HEK293 (cell line): ENCODE measurements around the gene ATP10A.

Experiments used
- CTCF ChIA-PET: fragments of 350-600 bp; formaldehyde crosslinking; extraction: SDS; loops from one replicate; lab custom pipeline; 2021; ENCODE audit warnings: antibody characterized with exemption; lab: Yijun Ruan, JAX
- POLR2A ChIA-PET: fragments of 300-600 bp; formaldehyde crosslinking; extraction: SDS; loops from one replicate; lab custom pipeline; 2020; ENCODE audit warnings: antibody characterized with exemption, inconsistent platforms; lab: Yijun Ruan, JAX
- H3K27ac ChIP-seq: fragments of 200-500 bp; sonication (Bioruptor generic); 2 replicates; pipeline ENCODE4 v1.5.1; 2014; ENCODE audit warnings: low read depth, low read length, control low read depth, inconsistent platforms; ENCODE audit errors: extremely low read depth
- H3K36me3 ChIP-seq, 2 experiments: fragments of 200-500 bp in 1 of 2; sonication (Bioruptor generic) in 1 of 2; 1 replicate in 1 of 2; 2 replicates in 1 of 2; pipeline ENCODE4 v1.5.1; 2014 to 2017; ENCODE audit warnings: inconsistent platforms in 2 of 2, low read length in 2 of 2; ENCODE audit not compliant: control insufficient read depth in 2 of 2, insufficient read depth in 1 of 2
- H3K4me1 ChIP-seq: fragments of 200-500 bp; sonication (Bioruptor generic); 2 replicates; pipeline ENCODE4 v1.5.1; 2014; ENCODE audit warnings: mild to moderate bottlenecking, low read length, inconsistent platforms; ENCODE audit not compliant: control insufficient read depth, insufficient read depth
- H3K4me3 ChIP-seq: 2 replicates; pipeline ENCODE4 v1.5.1; 2011; ENCODE audit warnings: low read depth, mild to moderate bottlenecking, control low read depth, low read length, moderate library complexity
- H3K9me3 ChIP-seq: fragments of 200-500 bp; sonication (Bioruptor generic); 2 replicates; pipeline ENCODE4 v1.5.1; 2014; ENCODE audit warnings: low read depth, low read length, inconsistent platforms; ENCODE audit not compliant: control insufficient read depth, insufficient read depth
- EGR2 ChIP-seq: fragments of 450-650 bp; formaldehyde crosslinking; IDR thresholded peaks from 2 replicates; pipeline ENCODE4 v1.5.1; 2016; ENCODE audit warnings: low read depth, missing biosample characterization, missing genetic modification characterization
- HIC1 ChIP-seq: fragments of 450-650 bp; formaldehyde crosslinking; IDR thresholded peaks from 2 replicates; pipeline ENCODE4 v1.5.1; 2016; ENCODE audit warnings: missing biosample characterization, missing genetic modification characterization
- IKZF3 ChIP-seq: fragments of 450-650 bp; IDR thresholded peaks from 2 replicates; pipeline ENCODE4 v1.5.0; 2018; ENCODE audit warnings: missing biosample characterization, mild to moderate bottlenecking, missing genetic modification characterization, moderate library complexity
- OVOL3 ChIP-seq: fragments of 450-650 bp; formaldehyde crosslinking; IDR thresholded peaks from 2 replicates; pipeline ENCODE4 v1.5.1; 2016; ENCODE audit warnings: missing biosample characterization, missing genetic modification characterization
- RBAK ChIP-seq: fragments of 450-650 bp; formaldehyde crosslinking; IDR thresholded peaks from 2 replicates; pipeline ENCODE4 v1.5.1; 2016; ENCODE audit warnings: missing biosample characterization, missing genetic modification characterization
- SP7 ChIP-seq: fragments of 450-650 bp; formaldehyde crosslinking; IDR thresholded peaks from 2 replicates; pipeline ENCODE4 v1.5.1; 2016; ENCODE audit warnings: missing biosample characterization, missing genetic modification characterization
- ZBTB21 ChIP-seq: fragments of 450-650 bp; formaldehyde crosslinking; IDR thresholded peaks from 2 replicates; pipeline ENCODE4 v1.5.1; 2017; ENCODE audit warnings: missing biosample characterization, missing genetic modification characterization
- ZNF10 ChIP-seq: fragments of 450-650 bp; formaldehyde crosslinking; IDR thresholded peaks from 2 replicates; pipeline ENCODE4 v1.5.1; 2017; ENCODE audit warnings: missing biosample characterization, missing genetic modification characterization
- ZNF280C ChIP-seq: fragments of 450-650 bp; formaldehyde crosslinking; IDR thresholded peaks from 2 replicates; pipeline ENCODE4 v1.5.1; 2016; ENCODE audit warnings: missing biosample characterization, missing genetic modification characterization
- ZNF302 ChIP-seq: fragments of 450-650 bp; formaldehyde crosslinking; IDR thresholded peaks from 2 replicates; pipeline ENCODE4 v1.5.1; 2016; ENCODE audit warnings: missing biosample characterization, missing genetic modification characterization, low read depth
- ZNF416 ChIP-seq: fragments of 450-650 bp; formaldehyde crosslinking; IDR thresholded peaks from 2 replicates; pipeline ENCODE4 v1.5.1; 2016; ENCODE audit warnings: missing biosample characterization, missing genetic modification characterization
- ZNF596 ChIP-seq: fragments of 450-650 bp; IDR thresholded peaks from 2 replicates; pipeline ENCODE4 v1.5.0; 2018; ENCODE audit warnings: missing biosample characterization, mild to moderate bottlenecking, missing genetic modification characterization, moderate library complexity
- ZNF645 ChIP-seq: fragments of 450-650 bp; formaldehyde crosslinking; IDR thresholded peaks from 2 replicates; pipeline ENCODE4; 2016; ENCODE audit warnings: missing biosample characterization, missing genetic modification characterization
- ZNF654 ChIP-seq: fragments of 450-650 bp; formaldehyde crosslinking; IDR thresholded peaks from 2 replicates; pipeline ENCODE4 v1.5.1; 2016; ENCODE audit warnings: low read depth, missing biosample characterization, missing genetic modification characterization
- ZNF707 ChIP-seq: fragments of 450-650 bp; formaldehyde crosslinking; IDR thresholded peaks from 2 replicates; pipeline ENCODE4 v1.5.1; 2016; ENCODE audit warnings: missing biosample characterization, missing genetic modification characterization
- ZNF792 ChIP-seq: fragments of 450-650 bp; formaldehyde crosslinking; IDR thresholded peaks from 2 replicates; pipeline ENCODE4 v1.5.1; 2016; ENCODE audit warnings: missing biosample characterization, missing genetic modification characterization
- TF ChIP-seq, protein P1 (sequence below): fragments of 450-650 bp; formaldehyde crosslinking; IDR thresholded peaks from 2 replicates; pipeline ENCODE4 v1.5.1; 2016; ENCODE audit warnings: missing biosample characterization, missing genetic modification characterization
- TF ChIP-seq, protein P2 (sequence below): fragments of 450-650 bp; formaldehyde crosslinking; IDR thresholded peaks from 2 replicates; pipeline ENCODE4 v1.5.1; 2016; ENCODE audit warnings: missing biosample characterization, missing genetic modification characterization

Gene ATP10A

DNA sequence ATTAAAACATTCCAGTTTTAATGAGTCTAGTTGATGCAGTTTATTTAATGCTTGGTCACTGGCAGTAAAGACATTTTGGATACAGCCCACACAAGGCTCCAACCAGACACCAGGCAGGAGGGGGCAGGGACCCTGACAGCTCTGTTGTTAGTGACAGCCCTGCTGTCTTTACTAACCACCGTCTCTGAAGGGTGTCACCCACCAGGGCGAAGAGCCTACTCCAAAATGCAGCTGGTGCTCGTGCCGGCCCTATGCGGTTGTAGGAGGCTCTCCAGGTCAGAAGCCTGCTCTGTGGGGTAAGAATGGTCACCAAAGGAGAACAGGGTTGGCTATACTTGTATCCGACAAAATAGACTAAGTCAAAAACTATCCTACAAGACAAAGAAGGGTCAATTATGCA, 132.2 kb downstream of the ATP10A start:
- TF ChIP-seq EGR2 (tag by site-specific recombination) (no peak), ZBTB21 (tag by site-specific recombination) (no peak), HIC1 (no peak), IKZF3 (tag by site-specific recombination) (no peak), ZNF707 (no peak), ZNF654 (tag by site-specific recombination) (no peak), OVOL3 (tag by site-specific recombination) (no peak), ZNF10 (tag by site-specific recombination) (no peak), ZNF792 (tag by site-specific recombination) (no peak), ZNF596 (tag by site-specific recombination) (no peak)
- TF ChIP-seq, protein P1, sequence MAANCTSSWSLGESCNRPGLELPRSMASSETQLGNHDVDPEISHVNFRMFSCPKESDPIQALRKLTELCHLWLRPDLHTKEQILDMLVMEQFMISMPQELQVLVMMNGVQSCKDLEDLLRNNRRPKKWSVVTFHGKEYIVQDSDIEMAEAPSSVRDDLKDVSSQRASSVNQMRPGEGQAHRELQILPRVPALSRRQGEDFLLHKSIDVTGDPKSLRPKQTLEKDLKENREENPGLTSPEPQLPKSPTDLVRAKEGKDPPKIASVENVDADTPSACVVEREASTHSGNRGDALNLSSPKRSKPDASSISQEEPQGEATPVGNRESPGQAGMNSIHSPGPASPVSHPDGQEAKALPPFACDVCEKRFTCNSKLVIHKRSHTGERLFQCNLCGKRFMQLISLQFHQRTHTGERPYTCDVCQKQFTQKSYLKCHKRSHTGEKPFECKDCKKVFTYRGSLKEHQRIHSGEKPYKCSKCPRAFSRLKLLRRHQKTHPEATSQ (tag by site-specific recombination) = no peak
- TF ChIP-seq, protein P2, sequence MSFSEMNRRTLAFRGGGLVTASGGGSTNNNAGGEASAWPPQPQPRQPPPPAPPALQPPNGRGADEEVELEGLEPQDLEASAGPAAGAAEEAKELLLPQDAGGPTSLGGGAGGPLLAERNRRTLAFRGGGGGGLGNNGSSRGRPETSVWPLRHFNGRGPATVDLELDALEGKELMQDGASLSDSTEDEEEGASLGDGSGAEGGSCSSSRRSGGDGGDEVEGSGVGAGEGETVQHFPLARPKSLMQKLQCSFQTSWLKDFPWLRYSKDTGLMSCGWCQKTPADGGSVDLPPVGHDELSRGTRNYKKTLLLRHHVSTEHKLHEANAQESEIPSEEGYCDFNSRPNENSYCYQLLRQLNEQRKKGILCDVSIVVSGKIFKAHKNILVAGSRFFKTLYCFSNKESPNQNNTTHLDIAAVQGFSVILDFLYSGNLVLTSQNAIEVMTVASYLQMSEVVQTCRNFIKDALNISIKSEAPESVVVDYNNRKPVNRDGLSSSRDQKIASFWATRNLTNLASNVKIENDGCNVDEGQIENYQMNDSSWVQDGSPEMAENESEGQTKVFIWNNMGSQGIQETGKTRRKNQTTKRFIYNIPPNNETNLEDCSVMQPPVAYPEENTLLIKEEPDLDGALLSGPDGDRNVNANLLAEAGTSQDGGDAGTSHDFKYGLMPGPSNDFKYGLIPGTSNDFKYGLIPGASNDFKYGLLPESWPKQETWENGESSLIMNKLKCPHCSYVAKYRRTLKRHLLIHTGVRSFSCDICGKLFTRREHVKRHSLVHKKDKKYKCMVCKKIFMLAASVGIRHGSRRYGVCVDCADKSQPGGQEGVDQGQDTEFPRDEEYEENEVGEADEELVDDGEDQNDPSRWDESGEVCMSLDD = no peak
- H3K4me3 ChIP-seq = no peak overlapping the region
- ChIA-PET POLR2A (no interaction called here), CTCF (no interaction called here)
- H3K36me3 ChIP-seq = no peaks in the 10 kb centered on the region
- H3K4me1 ChIP-seq = no peaks in the 10 kb centered on the region
- no peak overlapping the region for H3K27ac ChIP-seq
- no peaks in the 10 kb centered on the region for H3K9me3 ChIP-seq

- no peaks in the 10 kb centered on the region for H3K4me1 ChIP-seq
- TF ChIP-seq RBAK (tag by site-specific recombination) = no peak
- no peak for TF ChIP-seq ZNF280C (tag by site-specific recombination)
- no peak for TF ChIP-seq ZNF416 (tag by site-specific recombination)
- TF ChIP-seq ZNF302 (tag by site-specific recombination) = no peak
- TF ChIP-seq SP7 (tag by site-specific recombination) = no peak
- TF ChIP-seq EGR2 (tag by site-specific recombination) = no peak
- TF ChIP-seq ZNF645 (tag by site-specific recombination) = no peak
- TF ChIP-seq, all 188 proteins: peak for 0
- Histone ChIP-seq H3K36me3 (no peaks in the 10 kb centered on the region), H3K9me3 (no peaks in the 10 kb centered on the region), H3K27ac (no peak overlapping the region), H3K4me3 (no peak overlapping the region)
- ChIA-PET POLR2A (no interaction called here), CTCF (no interaction called here)
Observed at GRCh38 chr15:25728816-25729215, 134.3 kb downstream of the ATP10A start.
